Measurements from ENCODE around the gene MYLK4.

DNA sequence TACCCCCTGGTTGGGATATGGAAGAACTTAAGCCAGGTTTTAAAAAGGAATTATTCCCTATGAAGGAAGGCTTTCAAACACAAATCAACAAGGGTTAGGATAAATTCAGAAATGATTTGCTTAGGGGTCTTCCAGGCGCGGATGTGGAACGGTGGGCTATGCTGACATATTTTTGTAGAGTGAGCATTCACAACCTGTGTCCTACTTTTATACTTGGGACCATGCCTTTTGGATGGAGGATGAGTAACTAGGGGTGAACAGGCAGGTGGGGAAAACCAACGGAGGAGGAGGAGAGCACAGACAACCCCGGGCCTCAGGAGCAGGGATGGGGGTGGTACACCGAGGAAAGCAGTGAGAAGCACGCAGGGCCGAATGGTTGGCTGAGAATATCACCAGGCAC is 5.9 kb downstream of the MYLK4 start:
- TF ChIP-seq EZH2phosphoT487 (IDR thresholded peaks at IDR 0.05; ENCODE audit: insufficient read depth, low read depth), result no peak
- TF ChIP-seq EZH2 (IDR thresholded peaks at IDR 0.05; ENCODE audit: insufficient read depth, poor library complexity, severe bottlenecking), result no peak

All from GM23248 (cell line).